ENCODE measurements around the gene LIMK2. TPM values are rescaled to one million over a fixed set of nuclear protein-coding genes. Genes with fewer than 3 reads are reported as not detected.

The LIMK2 gene
- total RNA-seq, 4 donors from 2014 or later = 4.0 to 12.6 (median 7.1) TPM

- no peak for ATAC-seq
- Histone ChIP-seq H3K4me3 (no peak overlapping the region), H3K27ac (no peak overlapping the region), H3K36me3 (peaks cover 0 to 35% of the 10 kb centered on the region in 2 donors), H3K27me3 (no peaks in the 10 kb centered on the region), H3K4me1 (no peaks in the 10 kb centered on the region), H3K9me3 (no peaks in the 10 kb centered on the region)
- DNase-seq = no peak
- intact Hi-C loops (cut with DNase I; ENCODE audit: low total_unique reads) (no loop called here), in situ Hi-C loops (cut with MboI; ENCODE audit: low sequenced_read_pairs in 4 of 4) (loop anchor here in 1 of 4 donors (5.0 kb wide), 1 partner anchor 58 kb away; the partner anchor contains the start of gene LIMK2)
- TF ChIP-seq POLR2A (IDR thresholded peaks at IDR 0.05) (no peak), CTCF (IDR thresholded peaks at IDR 0.05 in 4 of 5, conservative IDR thresholded peaks at IDR 0.05 in 1 of 5) (no peak)
Measured at GRCh38 chr22:31269892-31270579, 57.9 kb downstream of the LIMK2 start.

- no peak for TF ChIP-seq CTCF (IDR thresholded peaks at IDR 0.05 in 4 of 5, conservative IDR thresholded peaks at IDR 0.05 in 1 of 5)
- TF ChIP-seq POLR2A (IDR thresholded peaks at IDR 0.05) = no peak
- in situ Hi-C loops (cut with MboI; ENCODE audit: low sequenced_read_pairs in 4 of 4) (loop anchor here in 1 of 4 donors (5.0 kb wide), 1 partner anchor 59 kb away; the partner anchor contains the start of gene LIMK2), intact Hi-C loops (cut with DNase I; ENCODE audit: low total_unique reads) (no loop called here)
- peaks cover 0 to 40% of the 10 kb centered on the region in 2 donors for H3K36me3 ChIP-seq
- no peaks in the 10 kb centered on the region for H3K9me3 ChIP-seq
- no peaks in the 10 kb centered on the region for H3K4me1 ChIP-seq
- H3K27me3 ChIP-seq = no peaks in the 10 kb centered on the region
- H3K4me3 ChIP-seq = no peak overlapping the region
- no peak overlapping the region for H3K27ac ChIP-seq
- ATAC-seq (no peak), DNase-seq (no peak)
Measured at GRCh38 chr22:31271026-31271425, 58.9 kb downstream of the LIMK2 start.

GRCh38 chr22:31271485-31271884 is 59.4 kb downstream of the LIMK2 start:
- Histone ChIP-seq H3K36me3 (peaks cover 0 to 37% of the 10 kb centered on the region in 2 donors), H3K4me3 (no peak overlapping the region), H3K27ac (no peak overlapping the region), H3K4me1 (no peaks in the 10 kb centered on the region), H3K9me3 (no peaks in the 10 kb centered on the region), H3K27me3 (no peaks in the 10 kb centered on the region)
- intact Hi-C loops (cut with DNase I; ENCODE audit: low total_unique reads) = no loop called here
- in situ Hi-C loops (cut with MboI; ENCODE audit: low sequenced_read_pairs in 4 of 4) = loop anchor here in 1 of 4 donors (5.0 kb wide), 1 partner anchor 59 kb away; the partner anchor contains the start of gene LIMK2
- ATAC-seq = no peak
- no peak for DNase-seq
- TF ChIP-seq CTCF (IDR thresholded peaks at IDR 0.05 in 4 of 5, conservative IDR thresholded peaks at IDR 0.05 in 1 of 5) (no peak), POLR2A (IDR thresholded peaks at IDR 0.05) (no peak)

GRCh38 chr22:31272522-31273446 is 60.7 kb downstream of the LIMK2 start:
- Histone ChIP-seq H3K27me3 (no peaks in the 10 kb centered on the region), H3K27ac (no peak overlapping the region), H3K36me3 (peaks cover 0 to 25% of the 10 kb centered on the region in 2 donors), H3K4me1 (no peaks in the 10 kb centered on the region), H3K4me3 (no peak overlapping the region), H3K9me3 (no peaks in the 10 kb centered on the region)
- TF ChIP-seq POLR2A (IDR thresholded peaks at IDR 0.05) (no peak), CTCF (IDR thresholded peaks at IDR 0.05 in 4 of 5, conservative IDR thresholded peaks at IDR 0.05 in 1 of 5) (peak; percentile 26 to 79 (median 70))
- in situ Hi-C loops (cut with MboI; ENCODE audit: low sequenced_read_pairs in 4 of 4) (loop anchor here in 1 of 4 donors (5.0 kb wide), 1 partner anchor 60 kb away; the partner anchor contains the start of gene LIMK2), intact Hi-C loops (cut with DNase I; ENCODE audit: low total_unique reads) (loop anchor here (2.0 kb wide), 1 partner anchor 60 kb away; the partner anchor contains the start of gene LIMK2)
- peak; percentile 29 to 43 for DNase-seq
- peak; percentile 73 to 94 for ATAC-seq
